Esophagus squamous epithelium (tissue), 4 donors: ENCODE data around the gene BICC1.

Source experiments
- CTCF ChIP-seq, 6 experiments: fragments of 450-650 bp in 4 of 6; fragments of 200-600 bp in 2 of 6; sonication (generic) in 2 of 6; IDR thresholded peaks; one replicate each; pipeline ENCODE4 v1.5.1; 2016 to 2019; ENCODE audit warnings: antibody characterized with exemption in 6 of 6, mild to moderate bottlenecking in 4 of 6, moderate library complexity in 4 of 6
- POLR2A ChIP-seq, 4 donors: fragments of 450-650 bp; IDR thresholded peaks; one replicate each; pipeline ENCODE4 v1.6.1; 2017; ENCODE audit warnings: antibody characterized with exemption in 4 of 4, mild to moderate bottlenecking in 4 of 4, moderate library complexity in 3 of 4

DNA sequence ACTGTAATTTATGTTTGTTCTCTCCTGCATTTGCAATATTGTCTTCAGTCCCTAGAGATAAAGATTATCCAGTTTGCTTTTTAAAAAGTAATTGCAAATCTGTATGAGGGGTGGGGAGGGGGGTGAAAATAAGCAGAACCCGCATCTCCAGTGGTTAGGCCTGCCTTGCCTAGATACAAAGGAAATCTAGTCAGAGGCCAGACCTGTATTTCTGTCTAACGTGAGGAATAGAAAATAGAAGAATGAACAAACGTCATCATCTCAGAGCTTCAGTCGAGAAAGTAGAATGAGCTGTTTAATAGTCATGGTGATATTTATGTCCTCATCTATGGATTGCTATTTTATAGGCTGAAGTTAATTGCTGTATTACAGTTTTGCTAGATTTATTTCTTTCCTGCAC is 284.2 kb downstream of the BICC1 start:
- TF ChIP-seq CTCF (IDR thresholded peaks at IDR 0.05) (no peak), POLR2A (IDR thresholded peaks at IDR 0.05) (no peak)
